Smooth muscle cell (in vitro differentiated cells): ENCODE measurements around the gene SELENOH. TPM values are rescaled to one million over a fixed set of nuclear protein-coding genes. Genes with fewer than 3 reads are reported as not detected.

Experiments
- DNase-seq: peaks from one replicate; lab custom pipeline; 2025; ENCODE audit not compliant: unreplicated experiment; lab: John Stamatoyannopoulos, UW
- H2AFZ ChIP-seq: fragments of 200-600 bp; sonication (generic); 2 replicates; pipeline ENCODE4 v1.6.0; 2016; ENCODE audit warnings: antibody characterized with exemption, low read depth, mild to moderate bottlenecking
- H3F3A ChIP-seq: fragments of 200-600 bp; sonication (generic); 2 replicates; pipeline ENCODE4 v1.6.0; 2017; ENCODE audit warnings: antibody characterized with exemption, low read depth
- H3K27ac ChIP-seq: fragments of 200-600 bp; sonication (generic); 2 replicates; pipeline ENCODE4 v1.5.1; 2016; ENCODE audit warnings: low read depth, mild to moderate bottlenecking
- H3K27me3 ChIP-seq: fragments of 200-600 bp; sonication (generic); 2 replicates; pipeline ENCODE4 v1.6.1; 2016; ENCODE audit warnings: low read depth, mild to moderate bottlenecking
- H3K36me3 ChIP-seq: fragments of 200-600 bp; sonication (generic); 2 replicates; pipeline ENCODE4 v1.5.1; 2016; ENCODE audit warnings: low read depth
- H3K4me1 ChIP-seq: fragments of 200-600 bp; sonication (generic); 2 replicates; pipeline ENCODE4 v1.5.1; 2016; ENCODE audit warnings: low read depth
- H3K4me2 ChIP-seq: fragments of 200-600 bp; sonication (generic); 2 replicates; pipeline ENCODE4 v1.6.0; 2016; ENCODE audit warnings: mild to moderate bottlenecking
- H3K4me3 ChIP-seq: fragments of 200-600 bp; sonication (generic); 2 replicates; pipeline ENCODE4 v1.5.1; 2016; ENCODE audit warnings: mild to moderate bottlenecking
- H3K79me2 ChIP-seq: fragments of 200-600 bp; sonication (generic); 2 replicates; pipeline ENCODE4 v1.6.0; 2016; ENCODE audit warnings: low read depth, mild to moderate bottlenecking
- H3K9ac ChIP-seq: fragments of 200-600 bp; sonication (generic); 2 replicates; pipeline ENCODE4 v1.6.0; 2016; ENCODE audit warnings: low read depth
- H3K9me3 ChIP-seq: fragments of 200-600 bp; sonication (generic); replicated peaks from 2 replicates; pipeline ENCODE4 v1.5.1; 2016; ENCODE audit warnings: low read depth
- H4K20me1 ChIP-seq: fragments of 200-600 bp; sonication (generic); 2 replicates; pipeline ENCODE4 v1.6.0; 2016; ENCODE audit warnings: low read depth
- WGBS: methylation state at CpG from one replicate; pipeline ENCODE4 v1.1.7; 2016; ENCODE audit warnings: low lambda C conversion rate; 5-methylcytosine and 5-hydroxymethylcytosine counted together
- polyA plus RNA-seq: library from polyadenylated mRNA; unstranded; fragments of >200 nt; fragmentation: Nextera tagmentation; extraction: Ambion mirVana; gene quantifications from 2 replicates; pipeline ENCODE4 v1.2.1, GENCODE V29; 2016
- total RNA-seq: library from RNA; depleted of rRNA; stranded (reverse); fragments of >200 nt; gene quantifications from 2 replicates; pipeline ENCODE4 v1.2.3, GENCODE V29; 2014
- TF ChIP-seq, protein P1 (sequence below): fragments of 200-600 bp; sonication (generic); IDR thresholded peaks from 2 replicates; pipeline ENCODE4 v1.5.1; 2017; ENCODE audit warnings: borderline replicate concordance, mild to moderate bottlenecking, antibody characterized with exemption; ENCODE audit not compliant: insufficient read depth, poor library complexity, severe bottlenecking

SELENOH gene
- total and polyA plus RNA-seq, 2 experiments from 2014 or later: 131 to 141 TPM

- peak overlapping the region; percentile 39 for H3K4me3 ChIP-seq
- no peaks in the 10 kb centered on the region for H3K36me3 ChIP-seq
- DNase-seq: peak; percentile 51
- H3K79me2 ChIP-seq: peaks cover 92% of the 10 kb centered on the region
- H3K9ac ChIP-seq: peak overlapping the region; percentile 83
- H3K4me2 ChIP-seq: peak overlapping the region; percentile 82
- H3K9me3 ChIP-seq: no peaks in the 10 kb centered on the region
- under 1% methylated on average over 6 of the region's 6 CpGs for WGBS
- H3K27me3 ChIP-seq: no peaks in the 10 kb centered on the region
- TF ChIP-seq, protein P1, sequence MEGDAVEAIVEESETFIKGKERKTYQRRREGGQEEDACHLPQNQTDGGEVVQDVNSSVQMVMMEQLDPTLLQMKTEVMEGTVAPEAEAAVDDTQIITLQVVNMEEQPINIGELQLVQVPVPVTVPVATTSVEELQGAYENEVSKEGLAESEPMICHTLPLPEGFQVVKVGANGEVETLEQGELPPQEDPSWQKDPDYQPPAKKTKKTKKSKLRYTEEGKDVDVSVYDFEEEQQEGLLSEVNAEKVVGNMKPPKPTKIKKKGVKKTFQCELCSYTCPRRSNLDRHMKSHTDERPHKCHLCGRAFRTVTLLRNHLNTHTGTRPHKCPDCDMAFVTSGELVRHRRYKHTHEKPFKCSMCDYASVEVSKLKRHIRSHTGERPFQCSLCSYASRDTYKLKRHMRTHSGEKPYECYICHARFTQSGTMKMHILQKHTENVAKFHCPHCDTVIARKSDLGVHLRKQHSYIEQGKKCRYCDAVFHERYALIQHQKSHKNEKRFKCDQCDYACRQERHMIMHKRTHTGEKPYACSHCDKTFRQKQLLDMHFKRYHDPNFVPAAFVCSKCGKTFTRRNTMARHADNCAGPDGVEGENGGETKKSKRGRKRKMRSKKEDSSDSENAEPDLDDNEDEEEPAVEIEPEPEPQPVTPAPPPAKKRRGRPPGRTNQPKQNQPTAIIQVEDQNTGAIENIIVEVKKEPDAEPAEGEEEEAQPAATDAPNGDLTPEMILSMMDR: no peak
- H4K20me1 ChIP-seq: peaks cover 100% of the 10 kb centered on the region
- H3F3A ChIP-seq: peaks cover 46% of the 10 kb centered on the region
- H3K27ac ChIP-seq: peak overlapping the region; percentile 96
- H2AFZ ChIP-seq: no peak overlapping the region
- peaks cover 81% of the 10 kb centered on the region for H3K4me1 ChIP-seq
These were observed 37.2 kb downstream of the SELENOH start for GRCh38 chr11:57778318-57779037.

- peaks cover 92% of the 10 kb centered on the region for H3K79me2 ChIP-seq
- H3K36me3 ChIP-seq: no peaks in the 10 kb centered on the region
- peaks cover 75% of the 10 kb centered on the region for H3K4me1 ChIP-seq
- TF ChIP-seq, protein P1: no peak
- no peaks in the 10 kb centered on the region for H3K9me3 ChIP-seq
- 15% methylated on average over 1 of the region's 1 CpG for WGBS
- H3K27ac ChIP-seq: peak overlapping the region; percentile 96
- DNase-seq: no peak
- peak overlapping the region; percentile 82 for H3K4me2 ChIP-seq
- no peak overlapping the region for H2AFZ ChIP-seq
- H3K9ac ChIP-seq: peak overlapping the region; percentile 83
- peaks cover 100% of the 10 kb centered on the region for H4K20me1 ChIP-seq
- H3K4me3 ChIP-seq: peak overlapping the region; percentile 39
- H3K27me3 ChIP-seq: no peaks in the 10 kb centered on the region
- peaks cover 46% of the 10 kb centered on the region for H3F3A ChIP-seq
These were observed 38.0 kb downstream of the SELENOH start for GRCh38 chr11:57779276-57779675.

- peak overlapping the region; percentile 30 for H3K4me2 ChIP-seq
- peaks cover 33% of the 10 kb centered on the region for H3F3A ChIP-seq
- 40% methylated on average over 3 of the region's 3 CpGs for whole genome bisulfite sequencing
- H3K79me2 ChIP-seq: peaks cover 95% of the 10 kb centered on the region
- H3K4me3 ChIP-seq: no peak overlapping the region
- DNase-seq: no peak
- no peaks in the 10 kb centered on the region for H3K27me3 ChIP-seq
- peak overlapping the region; percentile 96 for H3K27ac ChIP-seq
- no peak overlapping the region for H2AFZ ChIP-seq
- no peak overlapping the region for H3K9ac ChIP-seq
- TF ChIP-seq, protein P1: no peak
- H3K36me3 ChIP-seq: no peaks in the 10 kb centered on the region
- H3K9me3 ChIP-seq: no peaks in the 10 kb centered on the region
- H3K4me1 ChIP-seq: peaks cover 60% of the 10 kb centered on the region
- peaks cover 100% of the 10 kb centered on the region for H4K20me1 ChIP-seq
These were observed 40.2 kb downstream of the SELENOH start for GRCh38 chr11:57781529-57781943.

- Histone ChIP-seq H3K4me1 (peaks cover 56% of the 10 kb centered on the region), H3K27me3 (no peaks in the 10 kb centered on the region), H4K20me1 (peaks cover 100% of the 10 kb centered on the region), H3K9ac (no peak overlapping the region), H3K36me3 (no peaks in the 10 kb centered on the region), H3K27ac (peak overlapping the region; percentile 79), H3K79me2 (peaks cover 100% of the 10 kb centered on the region), H2AFZ (no peak overlapping the region), H3F3A (peaks cover 9% of the 10 kb centered on the region), H3K4me3 (no peak overlapping the region), H3K4me2 (no peak overlapping the region), H3K9me3 (no peaks in the 10 kb centered on the region)
- DNase-seq: no peak
- TF ChIP-seq, protein P1: no peak
- WGBS: 85% methylated on average over 2 of the region's 2 CpGs
These were observed 43.8 kb downstream of the SELENOH start for GRCh38 chr11:57785072-57785471.
